SJSA1 (cell line): ENCODE measurements around the gene LCE3E. TPM values are rescaled to one million over a fixed set of nuclear protein-coding genes. Genes with fewer than 3 reads are reported as not detected.
A peak's percentile ranks its signal among the peaks of the same experiment; 100 is the strongest.
"Not testable (repeated sequence)": the region's sequence is repeated elsewhere in the genome, so short reads cannot be mapped to it uniquely, and the experiment has no call there.

ENCODE experiments used
- DNase-seq, 2 experiments: peaks; one replicate each; pipeline ENCODE4 v3.0.0-alpha.2; 2015 to 2020; ENCODE audit warnings: low spot score in 2 of 2, low read depth in 1 of 2
- H3K27ac ChIP-seq: fragments of 250-450 bp; sonication (Bioruptor Pico); 2 replicates; pipeline ENCODE4 v1.5.1; 2020; ENCODE audit warnings: mild to moderate bottlenecking, moderate library complexity
- H3K27me3 ChIP-seq: fragments of 250-450 bp; sonication (Bioruptor Pico); replicated peaks from 2 replicates; pipeline ENCODE4 v1.5.1; 2020; ENCODE audit warnings: mild to moderate bottlenecking, moderate library complexity
- H3K36me3 ChIP-seq: fragments of 250-450 bp; sonication (Bioruptor Pico); 2 replicates; pipeline ENCODE4 v1.5.1; 2020; ENCODE audit warnings: mild to moderate bottlenecking
- H3K4me1 ChIP-seq: fragments of 250-450 bp; sonication (Bioruptor Pico); replicated peaks from 2 replicates; pipeline ENCODE4 v1.6.1; 2021; ENCODE audit warnings: mild to moderate bottlenecking
- H3K4me3 ChIP-seq: fragments of 250-450 bp; sonication (Bioruptor Pico); 2 replicates; pipeline ENCODE4 v1.5.1; 2020; ENCODE audit warnings: mild to moderate bottlenecking
- H3K9me3 ChIP-seq: fragments of 250-450 bp; sonication (Bioruptor Pico); replicated peaks from 2 replicates; pipeline ENCODE4 v1.5.1; 2020; ENCODE audit warnings: mild to moderate bottlenecking
- total RNA-seq: library from RNA; depleted of rRNA; stranded (reverse); fragments of >200 nt; shearing (Covaris generic); gene quantifications from 2 replicates; pipeline ENCODE4 v1.2.3, GENCODE V29; 2014; rRNA removed

Gene LCE3E, protein sequence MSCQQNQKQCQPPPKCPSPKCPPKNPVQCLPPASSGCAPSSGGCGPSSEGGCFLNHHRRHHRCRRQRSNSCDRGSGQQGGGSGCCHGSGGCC
- total RNA-seq: not detected in 2 replicates

DNA sequence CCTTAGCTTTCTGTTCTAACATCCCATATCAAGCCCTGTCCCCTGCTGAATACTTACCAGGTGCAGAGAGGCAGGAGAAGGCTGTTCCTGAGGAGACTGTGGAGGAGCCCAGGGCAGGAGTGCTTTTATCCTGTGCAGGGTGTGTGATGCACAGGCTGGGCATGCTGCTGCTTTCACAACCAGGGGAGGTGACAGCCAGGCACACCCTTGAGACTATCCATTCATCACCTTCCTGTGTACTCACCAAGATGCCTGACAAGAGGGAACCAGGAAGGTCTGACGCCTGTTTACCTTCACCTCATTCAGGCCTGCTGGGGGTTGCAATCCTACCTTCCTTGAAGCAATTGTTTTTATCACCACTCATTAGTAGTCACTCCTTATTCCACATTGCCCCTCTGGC lies at the start of gene LCE3E:
LCE3E (minus strand) TSS at position 100 of the 400 bp plus-strand sequence. CDS start 572 bp downstream, outside the sequence.
- H3K36me3 ChIP-seq: no peaks in the 10 kb centered on the region
- no peaks in the 10 kb centered on the region for H3K4me1 ChIP-seq
- H3K27ac ChIP-seq: no peak within 1 kb of the TSS
- H3K27me3 ChIP-seq: no peaks in the 10 kb centered on the region
- no peak within 1 kb of the TSS for H3K4me3 ChIP-seq
- DNase-seq: no peak
- no peaks in the 10 kb centered on the region for H3K9me3 ChIP-seq

DNA sequence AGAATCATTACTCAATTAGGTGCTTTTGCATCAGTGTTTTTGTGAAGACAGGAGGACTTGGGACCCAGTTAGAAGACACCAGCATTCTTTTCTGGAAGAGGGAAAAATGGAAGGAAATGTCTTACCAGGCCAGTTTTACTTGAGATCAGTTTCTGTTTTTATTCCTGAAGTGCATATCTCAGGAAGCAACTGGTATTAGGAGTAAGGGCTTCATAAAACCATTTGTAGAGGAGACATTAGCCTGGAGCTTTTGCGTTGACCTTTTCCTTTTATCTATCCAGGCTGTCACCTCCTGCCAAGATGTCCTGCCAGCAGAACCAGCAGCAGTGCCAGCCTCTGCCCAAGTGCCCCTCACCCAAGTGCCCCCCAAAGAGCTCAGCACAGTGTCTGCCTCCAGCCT lies 46.9 kb upstream of the LCE3E start, which contains the start of gene LCE3B:
LCE3B (plus strand) TSS at position 301 of the 400 bp plus-strand sequence; CDS start at position 301, 0 bp downstream.
- no peaks in the 10 kb centered on the region for H3K27me3 ChIP-seq
- H3K9me3 ChIP-seq: no peaks in the 10 kb centered on the region; the same call in 1 of the 2 replicates
- no peak for DNase-seq
- no peak within 1 kb of the TSS for H3K27ac ChIP-seq
- no peaks in the 10 kb centered on the region for H3K36me3 ChIP-seq
- no peak within 1 kb of the TSS for H3K4me3 ChIP-seq
- no peaks in the 10 kb centered on the region for H3K4me1 ChIP-seq

DNA sequence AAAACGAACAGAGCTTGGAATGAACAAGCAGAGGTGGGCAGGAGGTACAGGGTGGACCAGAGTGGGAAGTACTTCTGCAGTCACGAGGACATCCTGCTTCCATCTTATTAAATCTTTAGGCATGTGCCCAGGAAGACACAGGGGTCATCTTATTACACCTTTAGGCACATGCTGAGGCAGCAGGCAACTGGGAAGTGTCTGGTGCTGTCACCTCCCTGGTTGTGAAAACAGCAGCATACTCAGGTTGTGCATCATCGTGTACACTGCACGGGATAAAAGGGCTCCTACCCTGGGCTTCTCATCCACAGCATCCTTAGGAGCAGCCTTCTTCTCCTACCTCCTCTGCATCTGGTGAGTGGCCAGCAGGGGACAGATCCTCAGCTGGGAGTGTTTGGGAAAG lies 33.4 kb upstream of the LCE3E start, which contains the start of gene LCE3C:
LCE3C (plus strand) TSS at position 301 of the 400 bp plus-strand sequence. CDS start 498 bp downstream, outside the sequence.
- no peak for DNase-seq
- Histone ChIP-seq H3K9me3 (no peaks in the 10 kb centered on the region), H3K4me1 (no peaks in the 10 kb centered on the region), H3K4me3 (no peak within 1 kb of the TSS), H3K36me3 (no peaks in the 10 kb centered on the region), H3K27me3 (no peaks in the 10 kb centered on the region), H3K27ac (no peak within 1 kb of the TSS)

DNA sequence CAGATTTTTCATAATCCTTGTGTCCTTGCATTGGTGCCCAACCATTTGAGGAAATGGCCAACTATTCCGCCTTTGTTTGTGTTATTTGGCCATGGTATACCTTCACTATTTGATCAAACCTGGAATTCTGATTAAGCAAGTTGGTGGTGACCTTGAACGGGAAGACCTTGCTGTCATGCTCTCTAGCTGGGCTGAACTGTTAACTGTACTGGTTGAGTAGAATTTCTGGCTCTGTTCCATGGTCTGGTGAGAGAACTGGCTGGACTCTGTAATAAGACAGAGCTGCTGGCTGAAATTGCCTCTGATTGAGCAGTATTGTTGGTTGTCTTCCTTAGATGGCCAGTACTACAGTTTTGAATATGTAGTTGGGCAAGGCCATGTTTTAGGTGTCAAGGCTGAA lies 30.4 kb upstream of the LCE3E start:
- no peak overlapping the region for H3K27ac ChIP-seq
- H3K4me3 ChIP-seq: no peak overlapping the region
- H3K27me3 ChIP-seq: no peaks in the 10 kb centered on the region
- no peak for DNase-seq
- H3K4me1 ChIP-seq: no peaks in the 10 kb centered on the region
- H3K36me3 ChIP-seq: no peaks in the 10 kb centered on the region
- H3K9me3 ChIP-seq: no peaks in the 10 kb centered on the region

DNA sequence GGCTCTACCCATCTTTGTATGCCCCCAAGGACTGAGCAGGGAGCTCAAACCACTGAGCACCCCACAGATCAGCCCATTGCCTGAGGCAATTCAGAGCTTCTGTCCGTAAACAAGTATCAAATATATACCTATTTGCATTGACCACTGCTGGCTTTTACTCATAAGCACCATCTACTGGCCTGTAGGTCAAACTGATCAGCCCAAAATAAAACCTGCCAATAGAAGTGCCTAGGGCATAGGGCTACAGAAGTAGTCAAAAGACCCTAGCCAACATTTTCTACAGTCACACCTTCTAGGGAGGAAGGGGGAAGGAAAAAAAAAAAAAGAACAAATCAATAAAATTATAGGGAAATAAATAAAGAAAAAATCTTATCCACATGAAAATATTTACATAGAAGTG lies 19.0 kb upstream of the LCE3E start:
- H3K4me3 ChIP-seq: no peak overlapping the region
- DNase-seq: no peak
- no peaks in the 10 kb centered on the region for H3K9me3 ChIP-seq
- no peaks in the 10 kb centered on the region for H3K27me3 ChIP-seq
- H3K27ac ChIP-seq: no peak overlapping the region
- no peaks in the 10 kb centered on the region for H3K4me1 ChIP-seq
- H3K36me3 ChIP-seq: no peaks in the 10 kb centered on the region

DNA sequence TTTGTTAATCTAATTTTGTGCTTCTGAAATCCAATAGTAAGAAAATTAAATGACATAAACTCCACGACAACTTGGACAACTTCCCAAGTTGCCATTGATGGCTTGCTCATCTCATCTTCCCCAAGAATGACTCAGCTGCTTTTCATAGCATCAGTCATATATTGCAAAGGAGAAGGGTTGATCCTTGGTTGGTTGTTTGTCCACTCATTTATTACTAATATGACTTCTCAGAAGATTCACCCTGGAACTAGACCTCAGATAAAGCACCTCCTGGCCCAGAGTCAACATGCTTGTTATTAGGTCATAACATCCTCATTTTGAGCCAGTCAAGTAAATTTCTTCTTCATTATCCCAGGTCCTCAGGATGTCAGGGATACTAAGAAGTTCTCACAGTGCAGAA lies 16.1 kb upstream of the LCE3E start:
- H3K4me1 ChIP-seq: no peaks in the 10 kb centered on the region
- DNase-seq: no peak
- no peaks in the 10 kb centered on the region for H3K27me3 ChIP-seq
- H3K4me3 ChIP-seq: no peak overlapping the region
- H3K9me3 ChIP-seq: no peaks in the 10 kb centered on the region
- H3K27ac ChIP-seq: no peak overlapping the region
- H3K36me3 ChIP-seq: no peaks in the 10 kb centered on the region

DNA sequence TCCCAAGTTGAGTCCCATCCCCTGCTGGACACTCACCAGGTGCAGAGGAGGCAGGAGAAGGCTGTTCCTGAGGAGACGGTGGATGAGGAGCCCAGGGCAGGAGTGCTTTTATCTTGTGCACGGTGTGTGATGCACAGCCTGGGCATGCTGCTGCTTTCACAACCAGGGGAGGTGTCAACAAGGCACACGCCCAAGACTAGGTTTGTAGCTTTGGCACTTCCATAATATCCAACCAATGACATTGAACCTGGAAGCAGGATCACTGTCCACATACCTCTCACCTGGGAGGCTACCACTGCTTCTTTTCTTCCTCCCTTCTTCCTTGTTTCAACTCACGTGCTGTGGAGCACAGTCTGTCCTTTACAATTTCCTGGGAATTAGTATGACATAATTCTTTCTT lies 13.9 kb upstream of the LCE3E start, which contains the start of gene LCE3D:
LCE3D (minus strand) TSS at position 84 of the 400 bp plus-strand sequence. CDS start 580 bp downstream, outside the sequence.
- DNase-seq: no peak
- H3K4me3 ChIP-seq: no peak within 1 kb of the TSS
- H3K9me3 ChIP-seq: no peaks in the 10 kb centered on the region
- no peaks in the 10 kb centered on the region for H3K4me1 ChIP-seq
- H3K27ac ChIP-seq: no peak within 1 kb of the TSS
- no peaks in the 10 kb centered on the region for H3K36me3 ChIP-seq
- H3K27me3 ChIP-seq: no peaks in the 10 kb centered on the region

DNA sequence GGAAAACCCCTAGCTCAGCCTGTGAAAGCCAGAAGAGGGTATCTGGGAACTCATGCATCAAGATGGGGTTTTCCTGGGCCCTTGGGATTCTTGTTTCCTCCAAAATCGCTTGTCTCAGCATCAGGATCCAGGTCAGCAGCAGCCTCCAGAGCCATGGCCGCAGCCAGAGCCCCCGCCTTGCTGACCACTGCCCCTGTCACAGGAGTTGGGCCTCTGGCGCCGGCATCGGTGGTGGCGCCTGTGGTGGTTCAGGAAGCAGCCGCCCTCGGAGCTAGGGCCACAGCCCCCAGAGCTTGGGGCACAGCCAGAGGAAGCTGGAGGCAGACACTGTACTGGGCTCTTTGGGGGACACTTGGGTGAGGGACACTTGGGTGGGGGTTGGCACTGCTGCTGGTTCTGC lies 12.9 kb upstream of the LCE3E start:
- H3K4me3 ChIP-seq, H3K27me3 ChIP-seq, H3K9me3 ChIP-seq, H3K4me1 ChIP-seq, H3K36me3 ChIP-seq, H3K27ac ChIP-seq: not testable (repeated sequence)
- DNase-seq: peak in 1 of 2 experiments; percentile 0

DNA sequence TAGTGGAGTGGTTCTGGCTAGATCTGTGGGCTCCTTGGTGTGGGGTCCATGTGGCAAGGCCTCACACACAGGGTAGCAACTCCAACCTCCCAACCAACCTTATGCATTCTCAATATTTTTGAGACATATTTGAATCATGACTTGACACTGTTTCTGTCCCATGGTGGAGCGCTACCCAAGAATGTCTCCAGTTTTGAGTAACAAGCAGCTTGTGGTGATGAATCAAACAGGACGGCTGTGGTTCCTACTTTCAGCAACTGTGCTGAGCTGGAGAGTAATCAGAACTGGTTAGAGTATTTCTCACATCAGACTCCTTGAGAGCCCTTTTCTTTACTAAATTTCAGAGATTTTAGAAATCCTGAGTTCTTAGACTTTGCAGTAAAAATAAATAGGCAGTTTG lies 10.6 kb upstream of the LCE3E start:
- Histone ChIP-seq H3K27ac (no peak overlapping the region), H3K9me3 (no peaks in the 10 kb centered on the region), H3K4me3 (no peak overlapping the region), H3K36me3 (no peaks in the 10 kb centered on the region), H3K27me3 (no peaks in the 10 kb centered on the region), H3K4me1 (no peaks in the 10 kb centered on the region)
- DNase-seq: no peak

DNA sequence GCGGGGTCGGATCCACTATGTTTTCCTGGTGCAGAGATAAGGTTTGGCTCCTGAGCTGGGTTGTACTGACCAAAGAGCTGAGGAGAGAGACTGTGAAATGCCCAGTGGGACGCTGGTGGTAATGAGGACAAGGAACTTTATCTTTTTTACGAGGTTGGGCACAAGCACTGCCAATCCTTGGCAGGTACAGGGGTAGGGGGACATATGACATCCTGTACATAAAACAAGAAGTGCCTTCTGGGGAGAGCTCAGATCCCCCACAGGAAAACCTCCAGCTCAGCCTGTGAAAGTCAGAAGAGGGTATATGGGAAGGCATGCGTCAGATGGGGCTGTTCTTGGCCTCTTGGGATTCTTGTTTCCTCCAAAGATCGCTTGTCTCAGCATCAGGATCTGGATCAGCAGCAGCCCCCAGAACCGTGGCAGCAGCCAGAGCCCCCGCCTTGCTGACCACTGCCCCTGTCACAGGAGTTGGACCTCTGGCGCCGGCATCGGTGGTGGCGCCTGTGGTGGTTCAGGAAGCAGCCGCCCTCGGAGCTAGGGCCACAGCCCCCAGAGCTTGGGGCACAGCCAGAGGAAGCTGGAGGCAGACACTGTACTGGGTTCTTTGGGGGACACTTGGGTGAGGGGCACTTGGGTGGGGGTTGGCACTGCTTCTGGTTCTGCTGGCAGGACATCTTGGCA lies 905 bp downstream of the LCE3E start:
- Histone ChIP-seq H3K4me1 (no peaks in the 10 kb centered on the region), H3K4me3 (no peak overlapping the region), H3K27me3 (no peaks in the 10 kb centered on the region), H3K36me3 (no peaks in the 10 kb centered on the region), H3K27ac (no peak overlapping the region), H3K9me3 (no peaks in the 10 kb centered on the region)
- no peak for DNase-seq

DNA sequence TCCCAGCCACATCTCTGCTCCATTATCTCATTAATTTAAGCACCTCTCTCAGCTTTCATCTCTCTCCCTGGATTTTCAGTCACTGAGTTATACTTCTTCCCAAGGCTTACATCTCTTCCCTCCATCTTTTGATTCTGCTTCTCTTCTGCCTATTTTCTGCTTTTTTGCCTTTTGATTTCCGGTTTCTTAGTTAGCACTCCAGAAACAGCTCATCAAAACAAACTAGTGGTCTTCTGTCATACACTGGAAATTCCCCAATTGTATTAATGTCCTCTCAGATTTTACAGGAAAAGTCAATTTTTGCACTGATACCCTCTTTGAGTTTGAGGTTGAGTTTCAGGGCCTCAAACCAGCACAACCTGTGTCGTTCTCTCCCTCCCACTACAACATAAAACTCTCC lies 1.5 kb downstream of the LCE3E start:
- no peaks in the 10 kb centered on the region for H3K4me1 ChIP-seq
- no peak for DNase-seq
- no peaks in the 10 kb centered on the region for H3K27me3 ChIP-seq
- H3K4me3 ChIP-seq: no peak overlapping the region
- no peaks in the 10 kb centered on the region for H3K9me3 ChIP-seq
- no peaks in the 10 kb centered on the region for H3K36me3 ChIP-seq
- H3K27ac ChIP-seq: no peak overlapping the region

DNA sequence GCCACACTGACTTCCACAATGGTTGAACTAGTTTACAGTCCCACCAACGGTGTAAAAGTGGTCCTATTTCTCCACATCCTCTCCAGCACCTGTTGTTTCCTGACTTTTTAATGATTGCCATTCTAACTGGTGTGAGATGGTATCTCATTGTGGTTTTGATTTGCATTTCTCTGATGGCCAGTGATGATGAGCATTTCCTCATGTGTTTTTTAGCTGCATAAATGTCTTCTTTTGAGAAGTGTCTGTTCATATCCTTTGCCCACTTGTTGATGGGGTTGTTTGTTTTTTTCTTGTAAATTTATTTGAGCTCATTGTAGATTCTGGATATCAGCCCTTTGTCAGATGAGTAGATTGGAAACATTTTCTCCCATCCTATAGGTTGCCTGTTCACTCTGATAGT lies 18.2 kb downstream of the LCE3E start:
- H3K27ac ChIP-seq, H3K27me3 ChIP-seq, H3K4me3 ChIP-seq, H3K36me3 ChIP-seq, DNase-seq, H3K9me3 ChIP-seq, H3K4me1 ChIP-seq: not testable (repeated sequence)

DNA sequence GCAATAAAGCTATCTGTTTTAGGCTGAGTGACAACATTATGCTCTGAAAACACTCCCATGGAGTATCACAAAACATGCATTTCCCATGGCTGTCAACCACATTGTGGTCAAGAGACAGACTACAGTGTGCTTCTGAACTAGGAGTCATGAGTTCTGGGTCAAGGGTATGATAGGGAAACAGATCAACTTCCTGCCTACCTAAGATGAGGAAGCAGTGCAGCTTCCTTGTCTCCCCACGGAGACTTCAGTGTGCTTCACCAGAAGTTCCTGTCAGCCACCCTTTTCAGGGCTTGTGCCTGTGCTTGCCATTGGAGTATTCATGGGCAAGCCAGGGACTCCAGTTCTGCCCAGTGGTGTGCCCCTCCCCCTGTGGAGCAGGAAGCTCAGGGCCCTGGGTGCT lies 19.9 kb downstream of the LCE3E start:
- H3K36me3 ChIP-seq: no peaks in the 10 kb centered on the region
- H3K27me3 ChIP-seq: no peaks in the 10 kb centered on the region
- no peak overlapping the region for H3K4me3 ChIP-seq
- H3K27ac ChIP-seq: no peak overlapping the region
- H3K9me3 ChIP-seq: no peaks in the 10 kb centered on the region
- DNase-seq: no peak
- no peaks in the 10 kb centered on the region for H3K4me1 ChIP-seq

DNA sequence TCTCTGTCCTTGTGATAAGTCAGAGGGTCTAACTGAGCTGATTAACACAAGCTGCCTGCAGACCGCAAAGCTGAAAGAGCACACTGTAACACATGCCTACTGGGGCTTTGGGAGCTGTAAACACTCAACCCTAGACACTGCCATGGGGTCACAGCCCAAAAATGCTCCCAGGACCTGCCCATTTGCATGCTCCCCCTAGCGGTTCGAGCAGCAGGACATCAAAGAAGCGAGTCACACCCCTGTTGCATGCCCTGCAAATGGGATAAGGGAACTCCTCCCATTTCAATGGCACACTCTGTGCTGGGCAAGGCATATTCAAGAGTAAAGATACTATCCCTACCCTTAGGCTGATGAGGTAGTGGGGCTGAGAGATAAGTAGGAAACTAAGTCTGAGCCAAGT lies 22.8 kb downstream of the LCE3E start:
- Histone ChIP-seq H3K9me3 (no peaks in the 10 kb centered on the region), H3K27me3 (no peaks in the 10 kb centered on the region), H3K4me1 (no peaks in the 10 kb centered on the region), H3K36me3 (no peaks in the 10 kb centered on the region), H3K27ac (no peak overlapping the region), H3K4me3 (no peak overlapping the region)
- no peak for DNase-seq
